Measurements from ENCODE around the gene EPB41L3.

Gene EPB41L3

DNA sequence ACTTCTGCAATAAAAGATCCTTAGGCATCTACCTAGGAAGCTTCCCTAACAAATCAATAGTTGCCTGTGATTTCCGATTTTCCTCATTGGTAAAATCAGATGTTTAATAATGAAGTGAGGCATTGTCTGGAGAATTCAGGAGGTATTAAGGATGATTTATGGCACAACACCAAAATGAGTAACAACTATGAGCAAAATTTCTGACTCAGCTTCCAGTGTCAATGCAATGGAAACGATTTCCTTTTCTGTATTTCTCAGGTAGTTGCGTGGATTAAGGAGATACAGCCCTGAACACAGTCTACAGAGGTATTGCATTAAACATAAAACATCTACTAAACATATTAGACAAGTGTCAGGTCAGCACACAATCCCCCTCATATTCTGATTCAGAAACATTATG is 99.5 kb downstream of the EPB41L3 start:
- no peak overlapping the region for H3K4me3 ChIP-seq (replicated peaks; ENCODE audit: low read depth, low read length)
- H3K36me3 ChIP-seq (ENCODE audit: control insufficient read depth, insufficient read depth, low read length): no peaks in the 10 kb centered on the region
- DNase-seq (ENCODE audit: extremely low read depth, insufficient read length): no peak
- TF ChIP-seq, protein P1, sequence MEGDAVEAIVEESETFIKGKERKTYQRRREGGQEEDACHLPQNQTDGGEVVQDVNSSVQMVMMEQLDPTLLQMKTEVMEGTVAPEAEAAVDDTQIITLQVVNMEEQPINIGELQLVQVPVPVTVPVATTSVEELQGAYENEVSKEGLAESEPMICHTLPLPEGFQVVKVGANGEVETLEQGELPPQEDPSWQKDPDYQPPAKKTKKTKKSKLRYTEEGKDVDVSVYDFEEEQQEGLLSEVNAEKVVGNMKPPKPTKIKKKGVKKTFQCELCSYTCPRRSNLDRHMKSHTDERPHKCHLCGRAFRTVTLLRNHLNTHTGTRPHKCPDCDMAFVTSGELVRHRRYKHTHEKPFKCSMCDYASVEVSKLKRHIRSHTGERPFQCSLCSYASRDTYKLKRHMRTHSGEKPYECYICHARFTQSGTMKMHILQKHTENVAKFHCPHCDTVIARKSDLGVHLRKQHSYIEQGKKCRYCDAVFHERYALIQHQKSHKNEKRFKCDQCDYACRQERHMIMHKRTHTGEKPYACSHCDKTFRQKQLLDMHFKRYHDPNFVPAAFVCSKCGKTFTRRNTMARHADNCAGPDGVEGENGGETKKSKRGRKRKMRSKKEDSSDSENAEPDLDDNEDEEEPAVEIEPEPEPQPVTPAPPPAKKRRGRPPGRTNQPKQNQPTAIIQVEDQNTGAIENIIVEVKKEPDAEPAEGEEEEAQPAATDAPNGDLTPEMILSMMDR (IDR thresholded peaks at IDR 0.05; ENCODE audit: insufficient read depth, low read length, poor library complexity, severe bottlenecking): no peak
- H3K27me3 ChIP-seq (replicated peaks; ENCODE audit: control insufficient read depth, insufficient read depth, low read length): no peaks in the 10 kb centered on the region

DNA sequence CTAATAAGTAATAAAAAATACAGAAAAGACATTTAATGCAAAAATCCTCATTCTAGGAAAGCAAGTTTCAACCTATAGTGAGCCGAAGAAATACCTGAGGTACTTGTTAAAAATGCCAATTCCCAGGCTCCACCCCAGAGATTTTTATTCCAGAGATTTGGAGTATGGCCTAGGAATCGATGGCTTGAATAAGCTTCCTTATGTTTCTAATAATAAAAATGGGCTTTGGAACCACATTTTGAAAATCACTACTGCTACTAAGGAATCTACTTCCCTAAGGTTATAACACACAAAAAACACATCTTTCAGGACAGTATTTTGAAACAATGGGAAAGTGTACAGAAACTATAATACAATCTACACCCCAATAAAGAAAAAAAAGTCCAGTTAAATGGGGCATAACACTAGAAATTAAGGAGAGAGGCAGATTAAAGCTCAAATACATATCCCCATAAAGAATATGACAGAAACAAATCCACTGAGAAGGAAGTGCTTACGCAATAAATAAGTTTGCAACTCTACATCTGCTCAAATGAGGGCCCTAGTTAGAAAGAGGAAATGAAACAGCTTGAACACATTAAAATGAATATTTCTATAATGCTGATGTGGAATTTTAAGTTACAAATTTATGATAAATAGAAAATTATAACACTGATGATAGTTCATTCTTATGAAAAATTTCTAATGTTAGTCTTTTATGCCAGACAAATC is 103.7 kb downstream of the EPB41L3 start:
- H3K27me3 ChIP-seq (replicated peaks; ENCODE audit: control insufficient read depth, insufficient read depth, low read length): no peaks in the 10 kb centered on the region
- no peak for DNase-seq (ENCODE audit: extremely low read depth, insufficient read length)
- no peak overlapping the region for H3K4me3 ChIP-seq (replicated peaks; ENCODE audit: low read depth, low read length)
- H3K36me3 ChIP-seq (ENCODE audit: control insufficient read depth, insufficient read depth, low read length): no peaks in the 10 kb centered on the region
- TF ChIP-seq, protein P1 (IDR thresholded peaks at IDR 0.05; ENCODE audit: insufficient read depth, low read length, poor library complexity, severe bottlenecking): no peak

DNA sequence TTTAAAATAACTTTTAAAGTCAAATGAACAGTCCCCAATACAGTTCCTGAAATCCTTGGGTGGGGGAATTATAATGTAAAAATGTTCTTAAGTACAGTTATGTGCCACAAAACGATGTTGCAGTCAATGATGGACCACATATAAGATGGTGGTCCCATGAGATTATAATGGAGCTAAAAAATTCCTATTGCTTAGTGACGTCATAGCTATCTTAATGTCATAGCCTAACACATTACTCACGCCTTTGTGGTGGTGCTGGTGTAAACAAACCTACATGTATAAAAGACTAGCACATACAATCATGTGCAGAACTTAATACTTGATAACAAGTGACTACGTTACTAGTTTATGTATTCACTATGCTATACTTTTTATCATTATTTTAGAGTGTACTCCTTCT is 109.4 kb downstream of the EPB41L3 start:
- Histone ChIP-seq H3K4me3 (replicated peaks; ENCODE audit: low read depth, low read length) (no peak overlapping the region), H3K27me3 (replicated peaks; ENCODE audit: control insufficient read depth, insufficient read depth, low read length) (no peaks in the 10 kb centered on the region), H3K36me3 (ENCODE audit: control insufficient read depth, insufficient read depth, low read length) (no peaks in the 10 kb centered on the region)
- DNase-seq (ENCODE audit: extremely low read depth, insufficient read length): no peak
- TF ChIP-seq, protein P1 (IDR thresholded peaks at IDR 0.05; ENCODE audit: insufficient read depth, low read length, poor library complexity, severe bottlenecking): no peak

DNA sequence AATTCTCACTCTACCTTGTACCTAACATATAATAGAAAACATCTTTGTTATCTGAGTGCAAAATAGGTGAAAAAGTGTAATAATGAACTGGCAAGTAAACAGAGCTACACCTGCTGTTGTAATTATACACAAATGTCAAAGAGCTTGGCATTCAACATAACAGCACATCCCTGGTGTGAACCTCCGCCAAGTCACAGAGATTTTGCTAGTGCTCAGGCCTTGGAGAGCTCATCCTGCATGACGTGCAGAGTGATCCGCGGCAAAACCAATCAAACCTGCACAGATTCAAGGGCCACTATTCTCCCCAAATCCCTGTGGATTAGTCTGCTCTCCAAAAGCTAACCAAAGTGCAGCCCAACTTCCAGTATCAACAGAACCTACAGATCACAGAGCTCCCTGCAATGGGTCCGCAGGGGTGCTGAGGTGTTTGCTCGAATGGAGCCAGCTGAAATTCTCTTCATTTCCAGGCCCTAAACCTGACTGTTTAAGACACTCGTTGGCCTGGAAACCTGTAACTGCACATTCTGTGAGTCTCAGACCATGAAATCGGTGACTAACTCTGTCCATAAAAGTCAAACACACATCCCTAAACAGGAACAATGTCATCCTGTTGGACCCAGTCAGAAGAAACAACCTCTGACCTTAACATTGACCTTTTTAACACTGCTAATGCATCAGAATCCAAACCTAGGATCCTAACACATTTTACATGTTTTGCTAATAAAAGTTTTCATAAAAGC is 111.8 kb downstream of the EPB41L3 start:
- Histone ChIP-seq H3K27me3 (replicated peaks; ENCODE audit: control insufficient read depth, insufficient read depth, low read length) (no peaks in the 10 kb centered on the region), H3K4me3 (replicated peaks; ENCODE audit: low read depth, low read length) (no peak overlapping the region), H3K36me3 (ENCODE audit: control insufficient read depth, insufficient read depth, low read length) (no peaks in the 10 kb centered on the region)
- no peak for DNase-seq (ENCODE audit: extremely low read depth, insufficient read length)
- TF ChIP-seq, protein P1 (IDR thresholded peaks at IDR 0.05; ENCODE audit: insufficient read depth, low read length, poor library complexity, severe bottlenecking): no peak

DNA sequence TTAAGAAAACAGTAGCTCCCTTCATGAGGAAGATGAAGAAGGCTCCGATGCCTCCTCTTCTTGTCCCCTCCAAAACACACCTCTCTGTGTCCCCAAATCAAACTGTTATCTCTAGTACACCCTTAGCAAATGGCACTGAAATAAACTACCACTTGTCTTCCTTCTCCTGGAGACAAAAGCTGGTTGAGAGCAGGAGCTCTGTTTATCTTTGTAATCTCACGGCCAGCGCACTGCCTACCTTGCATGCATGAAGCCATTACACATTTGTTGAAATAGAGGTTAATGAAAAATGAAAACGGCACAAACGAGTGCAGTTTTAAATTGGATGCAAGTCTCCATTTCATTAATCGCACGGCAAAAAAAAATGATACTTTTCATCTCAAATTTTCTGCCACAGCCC is 113.7 kb downstream of the EPB41L3 start:
- H3K27me3 ChIP-seq (replicated peaks; ENCODE audit: control insufficient read depth, insufficient read depth, low read length): no peaks in the 10 kb centered on the region
- no peaks in the 10 kb centered on the region for H3K36me3 ChIP-seq (ENCODE audit: control insufficient read depth, insufficient read depth, low read length)
- TF ChIP-seq, protein P1 (IDR thresholded peaks at IDR 0.05; ENCODE audit: insufficient read depth, low read length, poor library complexity, severe bottlenecking): no peak
- DNase-seq (ENCODE audit: extremely low read depth, insufficient read length): no peak
- no peak overlapping the region for H3K4me3 ChIP-seq (replicated peaks; ENCODE audit: low read depth, low read length)

All from GM06990 (cell line).